Melanocyte of skin (primary cell): Measurements from ENCODE around the gene CYB5R3. TPM values are rescaled to one million over a fixed set of nuclear protein-coding genes. Genes with fewer than 3 reads are reported as not detected.

Experiments
- small RNA-seq, 2 donors: library from RNA; depleted of rRNA; stranded (forward); fragments of <200 nt; gene quantifications; one replicate each; pipeline ENCODE3, GENCODE V24; 2012
- total RNA-seq, 2 donors: library from RNA; depleted of rRNA; stranded (reverse); fragments of >200 nt; gene quantifications; 2 replicates each; pipeline ENCODE4 v1.2.3, GENCODE V29; 2012

CYB5R3 gene
- 10 to 100 TPM; 48.0 to 76.7 TPM for total RNA-seq

DNA sequence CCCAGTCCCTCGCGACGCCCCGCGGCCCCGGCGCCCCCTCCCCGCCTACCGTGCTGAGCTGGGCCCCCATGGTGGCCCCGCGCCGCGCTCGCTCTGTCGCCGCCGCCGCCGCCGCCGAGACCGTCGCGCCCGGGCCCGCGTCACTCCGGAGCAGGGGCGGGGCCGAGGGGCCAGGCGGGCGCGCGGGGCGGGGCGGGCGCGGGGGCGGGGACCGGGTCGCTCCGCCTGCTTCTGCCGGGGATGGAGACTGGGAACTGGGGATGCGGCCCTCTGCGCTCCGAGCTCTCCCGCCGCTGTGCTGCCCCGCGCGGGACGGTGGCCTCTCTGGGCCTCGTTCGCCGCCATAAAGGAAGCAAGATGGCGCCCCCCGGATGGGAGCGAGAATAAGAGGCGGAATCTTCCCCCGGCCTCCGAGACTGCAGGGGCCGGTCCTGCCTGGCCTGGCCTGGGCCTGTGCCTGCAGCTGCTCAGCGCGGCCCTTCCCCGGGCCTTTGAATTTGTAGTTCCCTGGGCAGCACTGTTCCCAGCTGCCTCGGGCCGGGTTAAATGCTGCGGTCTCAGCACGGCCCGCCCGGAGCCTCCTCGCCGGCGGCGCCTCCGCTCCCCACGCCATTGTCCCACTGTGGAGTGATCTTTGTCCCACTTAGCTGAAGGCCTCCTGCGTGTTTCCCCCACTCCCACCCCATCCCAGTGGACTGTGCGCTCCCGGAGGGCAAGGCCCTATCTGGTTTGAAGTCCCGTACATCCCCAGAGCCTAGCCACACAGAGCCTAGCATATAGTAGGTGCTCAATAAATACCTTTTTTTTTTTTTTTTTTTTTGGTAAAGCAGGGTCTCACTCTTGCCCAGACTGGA is at the start of gene CYB5R3:
CYB5R3 (minus strand) TSS at position 147 of the 854 bp plus-strand sequence; CDS start at position 70, 77 bp downstream.

DNA sequence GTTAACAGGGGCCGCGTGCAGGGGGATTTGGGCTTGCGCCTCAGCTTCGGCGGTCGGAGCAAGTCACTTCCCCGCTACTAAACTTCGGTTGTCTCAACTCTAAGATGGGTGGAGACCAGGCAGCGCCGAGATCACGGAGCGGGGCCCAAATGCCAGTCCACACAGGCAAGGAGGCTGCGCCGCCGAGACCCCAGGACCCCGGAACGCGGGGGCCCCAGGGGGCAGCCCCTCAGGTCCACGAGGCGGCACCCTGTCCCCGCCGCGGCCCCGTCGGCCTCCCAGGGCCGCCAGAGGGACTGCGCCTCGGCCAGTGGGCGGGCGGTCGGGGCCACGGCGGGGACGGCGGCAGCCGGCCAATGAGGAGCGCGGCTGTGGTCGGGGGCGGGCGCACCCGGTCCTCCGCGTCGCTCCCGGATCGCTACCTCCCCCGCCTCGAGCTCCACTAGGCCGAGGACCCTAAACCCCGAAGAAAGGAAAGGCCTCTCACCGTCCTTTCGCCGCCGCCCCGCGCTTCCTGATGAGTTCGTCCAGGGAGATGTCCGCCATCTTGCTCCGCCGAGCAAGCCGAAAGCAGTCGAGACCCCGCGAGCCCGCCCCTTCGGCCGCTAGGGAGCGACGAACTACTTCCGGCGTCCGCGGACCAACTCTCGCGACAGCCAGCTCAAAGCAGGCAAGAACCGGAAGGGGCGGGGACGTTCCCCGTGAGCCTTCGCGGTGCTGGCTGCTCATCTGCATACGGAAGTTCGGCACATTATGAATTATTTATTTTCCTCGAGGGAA is 34.7 kb downstream of the CYB5R3 start, which contains the start of gene POLDIP3:
POLDIP3 (minus strand) TSS at position 572 of the 780 bp plus-strand sequence; CDS start at position 546, 26 bp downstream.

Small RNAs within 50 kb of the gene (small RNA-seq; reads per million reads assigned to genes)
- 0 reads per million in 2 donors for gene RNU6-513P

Other genes starting within 250 kb of the CYB5R3 start
- under 1 TPM in 1 of 2 donors, not detected in 1; under 0.01 TPM for gene NFAM1, start 217.0 kb downstream of the CYB5R3 start, total RNA-seq
- gene RRP7A, start 129.6 kb downstream of the CYB5R3 start, total RNA-seq: 10 to 100 TPM; 27.5 to 36.0 TPM
- gene SERHL2, start 95.4 kb downstream of the CYB5R3 start, total RNA-seq: 10 to 100 TPM in 1 of 2 donors, 1 to 10 TPM in 1; 2.0 to 11.0 TPM
- 10 to 100 TPM; 22.4 to 30.0 TPM for gene POLDIP3, start 34.5 kb downstream of the CYB5R3 start, total RNA-seq
- gene ATP5MGL, start 8.8 kb downstream of the CYB5R3 start, total RNA-seq: under 1 TPM in 1 of 2 donors, not detected in 1; 0.33 TPM
- gene A4GALT, start 71.5 kb upstream of the CYB5R3 start, total RNA-seq: not detected
- 10 to 100 TPM; 29.6 to 43.4 TPM for gene ARFGAP3, start 207.9 kb upstream of the CYB5R3 start, total RNA-seq